ENCODE measurements around the gene LOXL1.

The LOXL1 gene

GRCh38 chr15:73996939-73997338 lies 70.7 kb downstream of the LOXL1 start:
- TF ChIP-seq TAF1 (IDR thresholded peaks at IDR 0.05; ENCODE audit: low read depth) = no peak
- no peak for TF ChIP-seq RAD21 (IDR thresholded peaks at IDR 0.05; ENCODE audit: low read depth)
- no peak for TF ChIP-seq EP300 (IDR thresholded peaks at IDR 0.05; ENCODE audit: borderline replicate concordance)
- TF ChIP-seq USF1 (IDR thresholded peaks at IDR 0.05) = no peak
- no peak for TF ChIP-seq MAX (IDR thresholded peaks at IDR 0.05)
- TF ChIP-seq TCF12 (IDR thresholded peaks at IDR 0.05; ENCODE audit: low read depth) = no peak
- TF ChIP-seq EGR1 (IDR thresholded peaks at IDR 0.05) = no peak
- no peak for TF ChIP-seq YY1 (IDR thresholded peaks at IDR 0.05; ENCODE audit: low read depth)
- no peak for TF ChIP-seq NFIC (IDR thresholded peaks at IDR 0.05)
- no peak for TF ChIP-seq TEAD4 (IDR thresholded peaks at IDR 0.05)
- no peak for TF ChIP-seq ZBTB7A (IDR thresholded peaks at IDR 0.05; ENCODE audit: low read depth)
- no peak for TF ChIP-seq CEBPB (IDR thresholded peaks at IDR 0.05)
- TF ChIP-seq CREB1 (IDR thresholded peaks at IDR 0.05; ENCODE audit: low read depth) = no peak
- no peak for TF ChIP-seq FOXM1 (IDR thresholded peaks at IDR 0.05; ENCODE audit: borderline replicate concordance, low read depth)
- no peak for TF ChIP-seq REST (IDR thresholded peaks at IDR 0.05; ENCODE audit: low read depth)

- no peak for TF ChIP-seq TEAD4 (IDR thresholded peaks at IDR 0.05)
- no peak for TF ChIP-seq RAD21 (IDR thresholded peaks at IDR 0.05; ENCODE audit: low read depth)
- TF ChIP-seq EGR1 (IDR thresholded peaks at IDR 0.05) = no peak
- no peak for TF ChIP-seq REST (IDR thresholded peaks at IDR 0.05; ENCODE audit: low read depth)
- TF ChIP-seq TAF1 (IDR thresholded peaks at IDR 0.05; ENCODE audit: low read depth) = no peak
- TF ChIP-seq NFIC (IDR thresholded peaks at IDR 0.05) = no peak
- TF ChIP-seq MAX (IDR thresholded peaks at IDR 0.05) = no peak
- TF ChIP-seq TCF12 (IDR thresholded peaks at IDR 0.05; ENCODE audit: low read depth) = no peak
Observed at GRCh38 chr15:73997986-73998385, 71.7 kb downstream of the LOXL1 start.
